ENCODE results near the gene FLOT2.
"Not testable (repeated sequence)": the region's sequence is repeated elsewhere in the genome, so short reads cannot be mapped to it uniquely, and the experiment has no call there.

The FLOT2 gene, protein sequence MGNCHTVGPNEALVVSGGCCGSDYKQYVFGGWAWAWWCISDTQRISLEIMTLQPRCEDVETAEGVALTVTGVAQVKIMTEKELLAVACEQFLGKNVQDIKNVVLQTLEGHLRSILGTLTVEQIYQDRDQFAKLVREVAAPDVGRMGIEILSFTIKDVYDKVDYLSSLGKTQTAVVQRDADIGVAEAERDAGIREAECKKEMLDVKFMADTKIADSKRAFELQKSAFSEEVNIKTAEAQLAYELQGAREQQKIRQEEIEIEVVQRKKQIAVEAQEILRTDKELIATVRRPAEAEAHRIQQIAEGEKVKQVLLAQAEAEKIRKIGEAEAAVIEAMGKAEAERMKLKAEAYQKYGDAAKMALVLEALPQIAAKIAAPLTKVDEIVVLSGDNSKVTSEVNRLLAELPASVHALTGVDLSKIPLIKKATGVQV

DNA sequence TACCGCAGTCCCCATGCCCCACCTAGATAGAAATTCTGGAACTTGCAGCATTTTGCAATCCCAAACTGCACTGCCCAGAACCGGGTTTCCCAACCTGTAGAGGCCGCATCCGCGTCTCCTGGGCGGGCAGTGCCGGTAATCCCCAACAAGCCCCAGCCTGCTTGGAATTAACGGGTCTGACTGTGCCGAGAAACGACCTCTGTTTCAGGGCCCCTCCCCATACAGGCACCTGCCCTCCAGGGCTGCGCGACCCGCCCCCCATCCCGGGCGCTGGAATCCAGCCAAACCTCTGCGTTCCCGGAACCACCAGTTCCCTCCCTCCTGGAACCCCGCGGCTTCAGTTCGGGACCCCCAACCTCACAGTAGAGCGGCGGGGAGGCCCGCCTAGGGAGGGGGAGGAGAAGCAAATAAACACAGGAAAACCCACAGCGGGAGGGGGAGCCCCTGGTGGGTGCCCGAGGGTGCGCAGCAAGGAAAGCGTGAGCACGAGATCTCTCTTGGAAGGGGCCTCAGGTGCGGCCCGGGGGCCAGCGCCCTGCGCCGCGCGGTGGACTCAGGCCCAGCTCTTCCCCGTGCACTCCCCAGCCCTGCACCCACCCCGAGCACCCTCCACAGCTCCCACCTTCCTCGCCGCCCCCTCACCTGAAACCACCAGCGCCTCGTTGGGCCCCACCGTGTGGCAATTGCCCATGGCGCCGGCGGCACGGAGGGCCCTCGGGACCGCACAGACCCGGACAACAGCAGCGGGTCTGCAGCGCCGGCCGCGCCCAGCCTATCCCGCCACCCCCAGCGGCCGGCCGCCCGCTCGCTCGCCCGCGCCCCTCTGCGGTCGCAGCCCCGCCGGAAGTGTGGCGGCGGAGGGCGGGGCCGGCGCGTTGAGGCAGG lies at the start of gene FLOT2:
FLOT2 (minus strand) TSS at position 850 of the 885 bp plus-strand sequence; CDS start at position 691, 159 bp downstream.
- peak; percentile 74 for DNase-seq

DNA sequence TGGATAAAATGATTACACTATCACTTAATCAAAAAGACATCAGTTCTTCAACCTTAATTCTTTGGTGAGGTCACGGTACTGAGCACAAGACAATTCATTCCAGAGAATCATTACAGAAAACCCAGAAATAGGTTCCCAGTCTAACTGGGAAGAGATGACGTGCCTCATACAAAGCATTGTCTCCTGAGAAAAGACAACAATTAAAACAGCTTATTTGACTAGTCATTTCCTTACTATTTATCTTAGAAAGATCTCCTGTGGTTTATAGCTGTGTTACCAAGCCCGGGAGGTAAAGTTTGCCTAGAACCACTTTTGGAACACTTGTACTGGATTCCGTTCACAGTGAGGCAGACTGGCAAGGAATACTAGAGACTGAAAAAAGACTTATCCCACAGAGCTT lies 48.7 kb upstream of the FLOT2 start:
- DNase-seq, result no peak

DNA sequence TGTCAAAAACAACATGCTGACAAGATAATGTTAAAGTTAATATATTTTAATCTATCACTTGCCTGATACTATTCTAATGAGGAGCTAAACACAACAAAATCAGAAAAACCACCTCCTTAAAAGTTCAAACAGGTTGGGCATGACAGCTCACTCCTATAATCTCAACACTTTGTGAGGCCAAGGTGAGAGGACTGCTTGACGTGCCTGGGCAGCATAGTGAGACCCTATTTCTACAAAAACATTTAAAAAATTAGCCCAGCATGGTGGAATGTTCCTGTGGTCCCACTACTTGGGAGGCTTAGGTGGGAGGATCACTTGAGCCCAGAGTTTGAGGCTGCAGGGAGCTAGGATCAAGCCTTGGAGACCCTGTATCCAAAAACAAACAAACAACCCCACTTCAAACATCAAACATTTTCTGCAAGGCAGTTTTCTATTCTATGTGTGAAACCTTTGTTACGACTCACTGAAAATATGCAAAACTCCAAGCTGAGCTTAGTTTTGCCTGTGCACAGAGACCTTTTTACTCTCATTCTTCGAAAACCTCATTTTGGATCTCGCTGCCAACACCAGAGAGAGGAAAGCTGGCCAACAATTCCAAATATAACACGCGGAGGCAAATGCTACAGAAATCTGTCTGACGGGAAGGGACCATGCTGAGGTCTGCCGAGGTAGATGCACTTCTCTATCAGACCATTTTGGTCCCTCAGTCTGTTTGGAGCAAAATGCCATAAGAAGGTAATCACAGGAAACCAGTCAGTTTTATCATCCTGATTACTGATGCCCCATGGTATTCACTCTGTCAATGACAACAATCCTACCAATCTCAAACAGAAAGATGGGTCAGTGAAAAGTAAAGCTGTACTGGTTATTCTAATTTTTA lies 47.6 kb upstream of the FLOT2 start:
- no peak for DNase-seq

DNA sequence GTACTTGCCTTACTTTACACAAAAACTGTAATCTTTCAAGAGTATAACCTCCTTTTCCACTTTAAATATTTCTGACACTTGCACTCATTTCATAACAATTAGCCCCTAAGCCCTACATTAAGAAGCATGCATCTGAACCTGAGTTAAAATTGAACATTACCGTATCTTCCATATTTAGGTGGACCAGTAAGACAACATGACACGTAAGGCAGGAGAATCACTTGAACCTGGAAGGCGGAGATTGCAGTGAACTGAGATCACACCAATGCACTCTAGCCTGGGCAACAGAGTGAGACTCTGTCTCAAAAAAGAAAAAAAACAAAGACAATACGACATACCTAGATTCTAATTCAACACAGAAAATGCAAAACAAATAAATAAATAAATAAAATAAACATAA lies 46.8 kb upstream of the FLOT2 start:
- no peak for DNase-seq

DNA sequence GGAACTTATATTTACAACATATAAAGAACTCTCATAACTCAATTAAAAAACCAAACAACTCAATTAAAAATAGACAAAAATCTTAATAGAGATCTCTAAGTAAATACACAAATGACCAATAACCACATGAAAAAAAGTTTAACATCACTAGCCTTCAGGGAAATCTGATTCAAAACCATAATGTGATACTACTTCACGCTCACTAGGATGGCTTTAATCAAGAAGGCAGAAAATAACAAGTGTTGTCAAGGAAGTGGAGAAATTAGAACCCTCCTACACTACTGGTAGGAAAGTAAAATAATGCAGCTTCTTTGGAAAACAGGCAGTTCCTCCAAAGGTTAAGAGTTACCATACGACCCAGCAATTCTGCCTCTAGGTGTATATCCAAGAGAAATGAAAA lies 45.4 kb upstream of the FLOT2 start:
- no peak for DNase-seq

DNA sequence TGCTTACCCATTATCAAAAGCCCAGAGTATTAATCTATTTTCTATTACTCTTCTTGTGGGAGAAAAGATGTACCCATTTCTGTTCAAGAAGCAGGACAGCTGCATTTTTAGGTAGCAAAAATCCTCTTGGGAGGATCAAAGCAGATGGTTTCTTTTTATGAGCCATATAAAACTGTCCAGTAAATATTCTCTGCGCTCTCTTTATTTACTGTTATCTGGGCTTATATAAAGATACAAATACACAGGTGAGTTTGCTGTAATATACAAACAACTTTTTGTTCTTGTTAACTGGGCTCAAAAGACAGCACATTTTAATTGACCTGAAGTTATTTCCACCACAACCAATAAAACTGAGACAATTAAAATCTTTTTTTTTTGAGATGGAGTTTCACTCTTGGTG lies 43.7 kb upstream of the FLOT2 start:
- DNase-seq, result no peak

DNA sequence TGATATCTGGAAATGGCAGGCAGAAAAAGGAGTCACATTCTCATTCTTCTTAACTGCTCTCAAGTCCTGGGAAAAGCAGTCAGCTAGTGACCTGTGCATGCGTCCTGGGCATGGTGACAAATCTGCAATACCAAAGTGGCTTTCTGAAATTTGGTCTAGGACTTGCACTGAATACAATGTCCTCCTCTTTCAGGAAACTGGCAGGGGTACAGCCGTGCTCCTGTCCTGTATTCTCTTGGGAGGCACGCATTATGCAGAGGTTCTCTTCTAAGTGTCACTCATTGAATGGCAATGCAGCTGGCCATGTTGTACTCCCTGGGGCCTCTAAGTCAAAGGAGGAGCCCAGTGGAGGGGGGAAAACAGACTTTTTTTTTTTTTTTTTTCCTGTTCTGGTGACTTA lies 43.1 kb upstream of the FLOT2 start:
- DNase-seq, result no peak

DNA sequence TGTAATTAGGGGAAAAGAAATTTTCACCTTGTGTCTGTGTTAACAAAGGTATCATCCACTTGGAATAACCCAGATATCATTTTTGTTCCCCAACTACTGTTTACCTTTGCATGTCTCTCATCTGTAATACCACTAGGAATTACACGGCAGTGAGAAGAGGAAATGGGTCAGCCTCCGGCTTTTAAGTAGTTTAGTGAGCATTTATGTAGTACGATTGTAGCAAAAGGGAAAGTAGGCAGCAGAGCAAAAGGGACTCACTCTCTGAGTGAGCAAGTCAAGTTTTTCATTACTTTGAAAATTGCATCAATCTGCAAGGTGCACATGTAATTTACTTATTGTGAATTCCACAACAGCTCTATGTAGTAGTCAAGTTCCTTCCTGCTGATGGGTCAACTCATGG lies 42.6 kb upstream of the FLOT2 start:
- no peak for DNase-seq

DNA sequence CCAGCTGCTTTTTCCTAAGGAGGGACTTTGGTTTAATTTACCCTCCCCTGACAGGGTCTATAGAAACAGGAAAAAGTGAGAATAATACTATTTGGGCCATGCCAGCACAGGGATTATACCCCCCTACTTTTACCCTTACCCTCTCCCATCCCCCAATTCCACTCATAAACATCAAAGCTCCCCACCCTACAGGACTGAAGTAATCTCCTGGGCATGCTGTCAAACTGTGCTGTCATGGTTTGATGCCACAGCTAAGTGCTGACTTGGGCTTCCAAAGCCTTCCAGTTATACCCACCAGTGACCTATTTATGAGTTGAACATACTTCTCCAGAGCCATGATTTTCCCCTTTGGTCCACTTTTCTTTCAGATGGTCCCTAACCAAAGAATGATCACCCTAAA lies 41.0 kb upstream of the FLOT2 start:
- no peak for DNase-seq

DNA sequence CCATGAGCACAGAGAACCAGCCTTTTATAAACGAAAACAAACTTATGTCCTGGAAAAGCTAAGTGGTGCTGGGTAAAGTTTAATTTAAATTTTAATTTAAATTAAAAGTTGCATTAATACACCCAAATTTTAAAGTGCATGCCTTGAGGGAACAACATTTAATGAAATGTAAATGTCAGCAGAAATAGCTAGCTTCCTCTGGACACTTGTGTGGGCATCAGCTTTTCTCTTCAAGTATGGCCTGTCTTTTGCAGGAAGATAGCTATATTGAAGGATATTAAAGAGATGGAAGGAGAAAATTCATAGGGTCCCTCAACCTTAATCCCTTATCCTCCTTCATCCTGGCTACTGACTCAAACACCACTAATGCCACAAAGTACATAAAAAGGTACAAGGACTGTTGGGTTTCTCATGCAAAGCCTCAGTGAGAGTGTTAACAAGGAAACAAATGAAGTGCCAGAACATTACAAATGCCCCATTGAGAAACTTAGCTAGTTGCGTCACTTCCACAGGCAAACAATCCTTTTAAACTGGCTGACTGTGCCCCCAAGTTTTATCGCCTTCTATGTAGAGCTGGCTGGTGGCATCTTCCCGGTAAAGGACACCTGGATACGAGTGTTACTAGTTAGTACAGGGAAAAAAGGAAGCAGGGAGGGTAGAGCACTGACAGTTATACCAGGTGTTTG lies 39.7 kb upstream of the FLOT2 start:
- no peak for DNase-seq

DNA sequence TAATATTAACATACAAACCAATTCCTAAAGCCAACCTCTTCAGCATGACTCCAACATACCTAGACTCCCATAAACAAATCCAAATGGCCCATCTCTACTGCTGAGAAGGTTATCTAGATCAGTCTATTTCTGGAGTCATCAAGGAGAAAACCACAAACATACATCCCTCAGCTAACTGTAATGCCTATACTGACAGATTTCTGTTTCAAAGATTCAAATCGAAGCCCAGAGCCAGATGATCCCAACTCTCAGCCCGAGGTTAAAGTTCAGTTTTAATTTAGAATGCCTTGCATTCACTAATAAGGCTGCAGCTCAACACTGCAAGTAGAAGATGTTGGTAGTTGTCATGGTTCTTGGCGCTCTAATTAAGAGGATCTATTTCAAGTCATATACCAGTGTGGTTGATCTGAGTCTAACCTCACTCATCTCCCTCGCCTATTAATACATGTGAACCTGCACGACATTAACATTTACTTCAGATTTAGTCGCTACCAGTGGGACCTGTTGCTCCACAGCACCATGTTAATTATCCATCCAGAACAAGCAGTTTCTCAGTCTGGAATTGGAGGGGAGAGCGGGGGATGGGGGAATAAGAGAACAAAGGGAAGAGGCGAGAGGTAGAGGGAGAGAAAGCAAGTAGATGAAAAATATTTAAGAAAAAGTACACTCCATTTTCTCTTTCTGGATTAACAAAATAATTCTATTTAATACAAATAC lies 38.4 kb upstream of the FLOT2 start:
- DNase-seq, result no peak

DNA sequence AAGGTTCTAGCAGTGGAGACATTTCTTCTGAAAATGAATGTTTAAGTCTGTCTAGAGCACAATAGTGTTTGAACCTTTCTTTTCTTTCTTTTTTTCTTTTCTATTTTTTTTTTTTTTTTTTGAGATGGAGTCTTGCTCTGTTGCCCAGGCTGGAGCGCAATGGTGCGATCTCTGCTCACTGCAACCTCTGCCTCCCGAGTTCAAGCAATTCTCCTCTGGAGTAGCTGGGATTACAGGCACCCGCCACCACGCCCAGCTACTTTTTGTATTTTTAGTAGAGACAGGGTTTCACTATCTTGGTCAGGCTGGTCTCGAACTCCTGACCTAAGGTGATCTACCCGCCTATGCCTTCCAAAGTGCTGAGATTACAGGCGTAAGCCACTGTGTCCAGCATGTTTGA lies 37.0 kb upstream of the FLOT2 start:
- not testable (repeated sequence) for DNase-seq

DNA sequence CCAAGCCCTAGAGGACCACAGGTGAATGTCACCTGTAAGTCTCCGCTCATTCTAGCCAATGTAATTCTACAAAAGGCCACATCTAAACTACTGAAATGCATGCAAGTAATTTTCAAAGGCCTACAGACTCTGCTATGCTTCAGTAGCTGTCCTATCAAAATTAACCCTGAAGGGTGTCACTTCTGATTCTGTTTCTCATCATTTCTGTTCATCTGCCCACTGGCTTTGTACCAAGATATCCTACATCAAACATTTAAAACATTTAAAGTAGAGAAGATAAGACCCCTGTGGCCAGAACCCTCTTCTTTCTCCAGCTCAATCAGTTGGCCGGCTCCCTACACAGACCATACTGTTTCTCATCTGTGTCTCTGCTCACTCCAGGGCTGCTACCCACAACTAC lies 32.3 kb upstream of the FLOT2 start:
- no peak for DNase-seq

DNA sequence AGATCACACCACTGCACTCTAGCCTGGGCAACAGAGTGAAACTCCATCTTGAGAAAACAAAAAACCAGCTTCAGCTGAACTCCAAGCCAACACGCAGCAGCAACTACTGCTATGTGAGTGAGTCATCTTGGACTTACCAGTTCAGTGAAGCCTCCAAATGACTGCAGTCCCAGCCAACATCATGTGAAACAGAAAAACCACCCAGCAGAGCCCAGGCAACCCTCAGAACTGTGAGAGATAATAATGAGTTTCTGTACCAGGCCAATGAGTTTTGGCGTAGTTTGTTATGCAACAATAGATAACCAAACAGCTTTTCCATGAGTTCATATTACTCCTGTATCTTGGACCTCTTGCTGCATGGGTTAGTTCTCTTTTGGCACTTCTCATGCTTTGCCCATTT lies 30.5 kb upstream of the FLOT2 start:
- no peak for DNase-seq

DNA sequence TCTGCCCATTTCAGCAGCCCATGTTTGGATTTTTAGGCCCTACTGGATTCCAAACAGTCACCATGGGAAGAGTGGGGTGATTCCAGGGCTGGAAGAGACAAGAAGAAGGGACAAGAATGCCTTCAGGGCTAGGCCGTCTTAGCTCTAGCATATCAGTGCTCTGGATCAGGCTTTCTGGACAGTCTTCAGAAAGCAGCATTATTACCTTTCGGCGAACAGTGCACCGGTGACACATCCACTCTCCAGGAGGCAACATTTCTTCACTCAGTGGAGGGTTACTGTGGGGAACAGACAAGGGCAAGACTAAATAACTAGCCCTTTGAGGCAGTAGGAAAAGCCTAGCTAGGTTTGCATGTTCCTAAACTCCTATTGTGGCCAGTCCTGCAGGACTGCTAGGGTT lies 29.3 kb upstream of the FLOT2 start:
- no peak for DNase-seq

DNA sequence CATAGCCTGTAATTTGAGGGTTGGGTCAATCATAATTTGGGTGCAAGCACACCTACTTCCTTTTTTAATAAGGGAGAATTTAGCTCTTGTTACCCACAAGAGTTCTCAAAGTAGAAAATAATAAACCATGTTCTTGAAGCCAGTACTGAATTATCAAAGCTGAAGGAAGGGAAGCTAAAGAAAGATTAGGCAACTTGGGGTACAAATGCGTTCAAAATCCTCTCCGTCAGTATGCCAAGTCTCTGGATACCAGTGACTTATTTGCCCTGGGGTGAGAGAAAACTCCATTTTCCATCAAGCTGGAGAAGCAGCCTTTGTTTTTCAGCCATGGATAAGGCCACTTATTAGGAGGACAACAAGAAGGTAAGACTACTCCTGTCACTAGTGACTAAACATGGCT lies 28.8 kb upstream of the FLOT2 start:
- no peak for DNase-seq

DNA sequence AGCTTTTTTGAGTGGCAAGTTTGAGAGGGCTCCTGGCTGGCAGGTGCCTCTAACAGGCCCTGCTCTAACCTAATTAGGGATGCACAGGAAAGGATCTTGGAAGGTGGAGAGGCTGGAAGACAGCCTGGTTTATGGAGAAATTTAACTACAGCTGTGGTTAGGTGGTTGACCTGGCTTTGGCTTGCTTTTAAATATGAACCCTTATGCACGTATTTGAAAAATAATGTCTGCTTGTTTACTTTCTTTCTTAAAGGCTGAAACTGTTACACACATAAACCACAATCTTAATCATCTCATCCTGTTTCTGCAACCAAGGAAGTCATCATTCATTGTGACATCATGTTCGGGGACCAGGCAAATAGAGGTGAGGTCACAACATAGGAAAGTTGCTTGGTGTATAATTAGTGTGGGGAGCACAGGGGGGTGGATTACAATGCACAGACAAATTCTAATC lies 28.4 kb upstream of the FLOT2 start:
- DNase-seq, result peak; percentile 37

DNA sequence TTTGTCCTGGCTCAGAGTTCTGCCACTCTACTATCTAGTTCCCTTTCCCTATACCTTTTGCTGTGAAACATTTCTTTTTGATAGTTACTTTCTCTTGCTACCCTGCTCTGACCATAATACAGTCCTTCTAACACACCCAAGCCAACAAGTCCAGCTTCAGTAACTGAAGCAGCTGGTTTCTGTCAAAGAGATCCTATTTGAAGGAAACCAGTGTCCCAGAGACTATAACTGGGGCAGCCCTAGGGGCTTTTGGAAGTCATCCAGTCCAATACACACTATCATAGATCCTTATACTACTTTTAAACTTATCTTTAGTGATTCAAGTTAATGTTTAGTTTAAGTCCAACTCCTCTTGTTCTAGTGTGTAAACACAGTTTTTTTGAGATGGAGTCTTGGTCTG lies 22.7 kb upstream of the FLOT2 start:
- no peak for DNase-seq

DNA sequence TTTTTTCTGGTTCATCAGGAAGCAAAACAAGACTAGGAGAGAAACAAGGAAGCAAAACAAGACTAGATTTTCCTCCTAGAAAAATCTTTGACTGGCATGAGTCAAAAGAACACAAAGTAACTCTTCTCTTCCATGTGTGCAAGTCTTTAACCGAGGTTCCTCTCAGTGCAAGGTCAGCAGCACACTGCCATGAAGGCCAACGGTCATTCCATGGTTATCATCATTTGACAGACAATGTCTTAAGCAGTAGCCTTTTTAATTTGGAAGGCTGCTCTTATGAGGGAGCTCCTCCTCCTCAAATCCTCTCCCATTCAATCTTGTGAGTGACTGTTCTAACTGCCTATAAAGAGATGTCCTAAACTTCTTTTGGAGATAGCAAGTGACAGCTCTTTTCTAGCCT lies 20.8 kb upstream of the FLOT2 start:
- DNase-seq, result no peak

DNA sequence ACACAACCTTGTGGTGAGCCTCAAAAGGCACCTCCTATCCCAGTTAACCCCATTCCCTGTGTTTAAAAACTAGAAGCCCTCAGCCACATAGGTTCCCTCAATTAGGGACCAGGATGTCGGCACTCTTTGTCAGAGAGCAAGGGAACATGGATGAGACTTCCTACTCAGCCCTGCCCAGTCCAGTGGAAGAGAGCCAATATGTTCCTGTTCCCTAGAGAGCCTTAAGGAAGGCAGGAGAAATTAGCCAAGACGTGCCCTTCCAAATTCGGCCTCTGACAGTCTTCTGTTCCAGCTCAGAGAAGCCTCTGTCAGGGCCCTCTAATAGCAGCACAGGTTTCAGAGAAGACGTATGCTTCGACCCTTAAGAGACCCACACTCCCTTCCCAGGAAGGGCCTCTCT lies 19.9 kb upstream of the FLOT2 start:
- no peak for DNase-seq

DNA sequence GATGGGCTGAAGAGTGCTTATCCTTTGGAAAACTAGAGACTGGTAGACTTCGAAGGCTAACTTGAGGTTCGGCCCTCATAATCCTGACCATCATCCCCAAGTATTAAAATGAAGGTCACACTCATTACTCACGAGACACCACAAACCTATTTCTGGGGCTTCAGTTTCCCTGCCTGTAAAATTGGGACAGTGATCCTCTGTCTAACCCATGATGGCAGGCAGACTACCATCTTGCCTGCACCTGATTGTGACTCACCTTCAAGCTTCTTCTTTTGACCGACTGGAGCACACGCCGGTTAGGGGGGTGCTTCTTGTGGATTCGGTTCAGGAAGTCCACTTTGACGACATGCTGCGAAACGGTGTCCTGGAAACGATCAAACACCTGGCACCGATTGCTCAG lies 19.5 kb upstream of the FLOT2 start:
- no peak for DNase-seq
